Activated CD8-positive, alpha-beta T cell treated with anti-CD3 and anti-CD28 coated beads for 36 hours (primary cell): ENCODE results near the gene SLC24A3. TPM values are rescaled to one million over a fixed set of nuclear protein-coding genes. Genes with fewer than 3 reads are reported as not detected.
A peak's percentile ranks its signal among the peaks of the same experiment; 100 is the strongest.

Experiments used
- ATAC-seq: fragments of 200-7000 bp; cut with Tn5 transposase; one replicate; pipeline ENCODE4 v1.10.0; 2021; ENCODE audit warnings: mild to moderate bottlenecking, moderate library complexity
- CTCF ChIA-PET: fragments of 350-600 bp; sonication (Branson Sonifier 250); formaldehyde crosslinking; loops from one replicate; lab custom pipeline; 2021; ENCODE audit warnings: antibody characterized with exemption; lab: Charles Lee
- POLR2A ChIA-PET: fragments of 350-600 bp; sonication (Branson Sonifier 250); formaldehyde crosslinking; loops from one replicate; lab custom pipeline; 2021; ENCODE audit warnings: antibody characterized with exemption; lab: Charles Lee
- DNase-seq: peaks from one replicate; pipeline ENCODE4 v3.0.0-alpha.2; 2020
- H3K27ac Mint-ChIP-seq: one replicate; pipeline ENCODE4 v1.8.0; 2021; ENCODE audit warnings: mild to moderate bottlenecking, mixed read lengths
- H3K27me3 Mint-ChIP-seq: one replicate; pipeline ENCODE4 v1.8.0; 2021; ENCODE audit warnings: mixed read lengths
- H3K36me3 Mint-ChIP-seq: one replicate; pipeline ENCODE4 v1.8.0; 2021; ENCODE audit warnings: low read depth, mixed read lengths
- H3K4me1 Mint-ChIP-seq: one replicate; pipeline ENCODE4 v1.8.0; 2021; ENCODE audit warnings: low read depth, mixed read lengths
- H3K4me3 Mint-ChIP-seq: one replicate; pipeline ENCODE4 v1.8.0; 2021; ENCODE audit warnings: mild to moderate bottlenecking, moderate library complexity, mixed read lengths
- H3K9me3 Mint-ChIP-seq: one replicate; pipeline ENCODE4 v1.8.0; 2021; ENCODE audit warnings: mixed read lengths
- CTCF ChIP-seq: fragments of 200-600 bp; IDR thresholded peaks from one replicate; pipeline ENCODE4 v1.8.0; 2022; ENCODE audit warnings: antibody characterized with exemption, mild to moderate bottlenecking
- intact Hi-C: fragments of 100-400 bp; cut with micrococcal nuclease; formaldehyde crosslinking; loops from one replicate; pipeline ENCODE4 v1.10.0; 2022
- total RNA-seq, 2 experiments: library from RNA; stranded (reverse); gene quantifications; one replicate each; pipeline ENCODE4 v1.2.3, GENCODE V29; 2021

Gene SLC24A3
- total RNA-seq, 2 experiments from 2014 or later: not detected

DNA sequence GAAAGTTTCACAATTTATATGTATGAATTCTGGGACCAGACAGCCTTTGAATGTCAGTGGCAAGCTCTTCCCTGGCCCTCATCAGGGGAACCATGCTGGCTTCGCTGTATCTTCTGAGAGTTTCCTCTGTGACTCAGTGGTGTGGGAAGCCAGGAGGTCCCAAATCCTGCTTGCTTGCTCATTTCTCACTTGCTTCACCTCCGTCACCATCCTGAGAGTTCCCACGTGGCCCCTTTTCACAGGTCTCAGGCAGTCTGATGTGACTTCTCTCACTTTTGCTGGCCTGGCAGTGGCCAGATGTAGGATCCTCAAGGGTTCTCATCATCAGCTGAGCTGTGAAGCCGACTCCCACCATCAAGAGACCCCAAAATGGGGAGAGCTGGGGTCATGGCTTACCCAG, 517.2 kb downstream of the SLC24A3 start:
- Mint-ChIP-seq H3K27ac (no peak overlapping the region), H3K27me3 (no peaks in the 10 kb centered on the region), H3K4me1 (no peaks in the 10 kb centered on the region), H3K4me3 (no peak overlapping the region), H3K36me3 (no peaks in the 10 kb centered on the region), H3K9me3 (no peaks in the 10 kb centered on the region)
- no peak for ATAC-seq
- DNase-seq: no peak
- ChIA-PET CTCF (no interaction called here), POLR2A (no interaction called here)
- no peak for TF ChIP-seq CTCF
- intact Hi-C loops: no loop called here

GRCh38 chr20:19730706-19731105, 518.3 kb downstream of the SLC24A3 start:
- Mint-ChIP-seq H3K36me3 (no peaks in the 10 kb centered on the region), H3K27me3 (no peaks in the 10 kb centered on the region), H3K27ac (no peak overlapping the region), H3K9me3 (no peaks in the 10 kb centered on the region), H3K4me1 (peaks cover 2% of the 10 kb centered on the region), H3K4me3 (no peak overlapping the region)
- ATAC-seq (no peak), DNase-seq (no peak)
- CTCF ChIA-PET: no interaction called here
- TF ChIP-seq CTCF: no peak
- POLR2A ChIA-PET: no interaction called here
- intact Hi-C loops: no loop called here

GRCh38 chr20:19734811-19735210, 522.4 kb downstream of the SLC24A3 start:
- no peaks in the 10 kb centered on the region for H3K27me3 Mint-ChIP-seq
- CTCF ChIA-PET: interaction anchor here (1.3 kb wide), 1 partner anchor 42 kb away, joined by 3 read pairs; no protein-coding TSS in a partner anchor
- ATAC-seq: no peak
- POLR2A ChIA-PET: no interaction called here
- H3K4me1 Mint-ChIP-seq: peaks cover 2% of the 10 kb centered on the region
- DNase-seq: no peak
- no peak for TF ChIP-seq CTCF
- H3K9me3 Mint-ChIP-seq: no peaks in the 10 kb centered on the region
- intact Hi-C loops: no loop called here
- no peak overlapping the region for H3K27ac Mint-ChIP-seq
- no peaks in the 10 kb centered on the region for H3K36me3 Mint-ChIP-seq
- no peak overlapping the region for H3K4me3 Mint-ChIP-seq

DNA sequence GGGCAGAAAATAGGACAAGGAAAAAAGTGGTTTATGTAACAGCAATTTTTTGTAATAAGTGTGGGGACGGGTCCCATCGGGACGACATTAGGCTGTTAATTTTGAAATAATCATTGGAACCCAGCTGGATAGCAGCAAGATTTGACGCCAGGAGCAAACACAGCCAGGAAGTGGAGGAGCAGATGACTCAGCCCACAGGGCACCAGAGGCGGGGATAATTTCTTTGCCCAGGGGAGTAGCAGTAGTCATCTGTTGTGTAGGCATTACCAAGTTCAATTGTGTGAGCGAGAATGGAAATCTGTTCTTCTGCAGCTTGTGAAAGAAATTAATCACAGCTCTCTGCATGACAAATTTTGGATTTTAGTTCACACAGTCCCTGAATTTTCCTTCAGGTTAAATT, 523.0 kb downstream of the SLC24A3 start:
- intact Hi-C loops: no loop called here
- Mint-ChIP-seq H3K9me3 (no peaks in the 10 kb centered on the region), H3K4me1 (peaks cover 2% of the 10 kb centered on the region), H3K27ac (no peak overlapping the region), H3K4me3 (no peak overlapping the region), H3K36me3 (no peaks in the 10 kb centered on the region), H3K27me3 (peaks cover 3% of the 10 kb centered on the region)
- DNase-seq (no peak), ATAC-seq (peak; percentile 34)
- no peak for TF ChIP-seq CTCF
- POLR2A ChIA-PET: no interaction called here
- CTCF ChIA-PET: interaction anchor here (1.3 kb wide), 1 partner anchor 42 kb away, joined by 3 read pairs; no protein-coding TSS in a partner anchor

- TF ChIP-seq CTCF: no peak
- H3K9me3 Mint-ChIP-seq: no peaks in the 10 kb centered on the region
- no peak overlapping the region for H3K27ac Mint-ChIP-seq
- H3K27me3 Mint-ChIP-seq: peaks cover 7% of the 10 kb centered on the region
- ChIA-PET CTCF (no interaction called here), POLR2A (no interaction called here)
- intact Hi-C loops: no loop called here
- H3K4me3 Mint-ChIP-seq: no peak overlapping the region
- no peak for DNase-seq
- peak; percentile 45 for ATAC-seq
- H3K36me3 Mint-ChIP-seq: no peaks in the 10 kb centered on the region
- H3K4me1 Mint-ChIP-seq: peaks cover 2% of the 10 kb centered on the region
Observed at GRCh38 chr20:19737025-19737424, 524.6 kb downstream of the SLC24A3 start.
